ENCODE data around the gene EAPP.
A peak's percentile ranks its signal among the peaks of the same experiment; 100 is the strongest.
"Not testable (repeated sequence)": the region's sequence is repeated elsewhere in the genome, so short reads cannot be mapped to it uniquely, and the experiment has no call there.

The EAPP gene

GRCh38 chr14:34538096-34538495 lies 1.4 kb downstream of the EAPP start:
- not testable (repeated sequence) for DNase-seq (ENCODE audit: low spot score)

- no peak for DNase-seq (ENCODE audit: low spot score)
Measured at GRCh38 chr14:34537677-34538009, 1.9 kb downstream of the EAPP start.

GRCh38 chr14:34536951-34537676 lies 2.4 kb downstream of the EAPP start:
- peak; percentile 86 for DNase-seq (ENCODE audit: low spot score)

- DNase-seq (ENCODE audit: low spot score), result no peak
Measured at GRCh38 chr14:34527591-34527990, 11.9 kb downstream of the EAPP start.

- DNase-seq (ENCODE audit: low spot score), result not testable (repeated sequence)
Measured at GRCh38 chr14:34524216-34524615, 15.3 kb downstream of the EAPP start.

- DNase-seq (ENCODE audit: low spot score), result no peak
Measured at GRCh38 chr14:34522496-34522895, 17.0 kb downstream of the EAPP start.

- DNase-seq (ENCODE audit: low spot score), result not testable (repeated sequence)
Measured at GRCh38 chr14:34521071-34521470, 18.4 kb downstream of the EAPP start.

- DNase-seq (ENCODE audit: low spot score), result not testable (repeated sequence)
Measured at GRCh38 chr14:34520304-34520970, 19.1 kb downstream of the EAPP start.

GRCh38 chr14:34507884-34508283 lies 31.6 kb downstream of the EAPP start:
- DNase-seq (ENCODE audit: low spot score), result no peak

- DNase-seq (ENCODE audit: low spot score), result no peak
Measured at GRCh38 chr14:34507459-34507858, 32.0 kb downstream of the EAPP start.

GRCh38 chr14:34505124-34505491 lies 34.4 kb downstream of the EAPP start:
- not testable (repeated sequence) for DNase-seq (ENCODE audit: low spot score)

- DNase-seq (ENCODE audit: low spot score), result not testable (repeated sequence)
Measured at GRCh38 chr14:34504027-34504426, 35.5 kb downstream of the EAPP start.

- no peak for DNase-seq (ENCODE audit: low spot score)
Measured at GRCh38 chr14:34502545-34503225, 36.8 kb downstream of the EAPP start.

GRCh38 chr14:34502001-34502400 lies 37.5 kb downstream of the EAPP start:
- DNase-seq (ENCODE audit: low spot score), result no peak

GRCh38 chr14:34501004-34501580 lies 38.4 kb downstream of the EAPP start:
- peak; percentile 69 for DNase-seq (ENCODE audit: low spot score)

- peak; percentile 39 for DNase-seq (ENCODE audit: low spot score)
Measured at GRCh38 chr14:34498684-34499412, 40.7 kb downstream of the EAPP start.

GRCh38 chr14:34496679-34497513 lies 42.6 kb downstream of the EAPP start:
- DNase-seq (ENCODE audit: low spot score), result peak; percentile 48

GRCh38 chr14:34496007-34496678 lies 43.4 kb downstream of the EAPP start:
- DNase-seq (ENCODE audit: low spot score), result no peak

GRCh38 chr14:34489324-34489723 lies 50.2 kb downstream of the EAPP start:
- DNase-seq (ENCODE audit: low spot score), result no peak

GRCh38 chr14:34488528-34488927 lies 51.0 kb downstream of the EAPP start:
- DNase-seq (ENCODE audit: low spot score), result no peak

- DNase-seq (ENCODE audit: low spot score), result no peak
Measured at GRCh38 chr14:34484726-34485125, 54.8 kb downstream of the EAPP start.
